Tibial nerve (tissue), 4 donors: ENCODE data around the gene AHNAK2. TPM values are rescaled to one million over a fixed set of nuclear protein-coding genes. Genes with fewer than 3 reads are reported as not detected.
"Not testable (repeated sequence)": the region's sequence is repeated elsewhere in the genome, so short reads cannot be mapped to it uniquely, and the experiment has no call there.

Experiments
- DNase-seq, 2 donors: peaks; one replicate each; pipeline ENCODE4 v3.0.0-alpha.2; 2019; ENCODE audit warnings: low spot score in 2 of 2
- H3K27ac ChIP-seq, 4 donors: fragments of 200-600 bp; sonication (generic) in 3 of 4; one replicate each; pipeline ENCODE4 v1.5.1; 2017 to 2019; ENCODE audit warnings: mild to moderate bottlenecking in 1 of 4
- H3K27me3 ChIP-seq, 2 donors: fragments of 200-600 bp; sonication (generic) in 1 of 2; one replicate each; pipeline versions ENCODE4 v1.5.1 to v1.6.0; 2017 to 2019
- H3K36me3 ChIP-seq, 3 donors: fragments of 200-600 bp; sonication (generic); one replicate each; pipeline ENCODE4 v1.5.1; 2018 to 2019
- H3K4me1 ChIP-seq, 4 donors: fragments of 200-600 bp; sonication (generic) in 3 of 4; one replicate each; pipeline ENCODE4 v1.5.1; 2017 to 2019
- H3K4me3 ChIP-seq, 4 donors: fragments of 200-600 bp; sonication (generic) in 3 of 4; one replicate each; pipeline ENCODE4 v1.5.1; 2017 to 2019; ENCODE audit warnings: mild to moderate bottlenecking in 1 of 4, moderate library complexity in 1 of 4
- H3K9me3 ChIP-seq, 4 donors: fragments of 200-600 bp; sonication (generic) in 3 of 4; one replicate each; pipeline ENCODE4 v1.5.1; 2017 to 2019
- EP300 ChIP-seq, 2 donors: sonication (generic); formaldehyde crosslinking; IDR thresholded peaks; one replicate each; pipeline ENCODE4 v1.6.1; 2017; ENCODE audit warnings: antibody characterized with exemption in 2 of 2, mild to moderate bottlenecking in 1 of 2
- POLR2A ChIP-seq, 2 donors: fragments of 450-650 bp; IDR thresholded peaks; one replicate each; pipeline ENCODE4 v1.6.1; 2017; ENCODE audit warnings: antibody characterized with exemption in 2 of 2, mild to moderate bottlenecking in 2 of 2, moderate library complexity in 2 of 2
- WGBS, 2 donors: methylation state at CpG; one replicate each; pipeline ENCODE4 v1.1.5; 2018; 5-methylcytosine and 5-hydroxymethylcytosine counted together
- total RNA-seq, 4 donors: library from RNA; depleted of rRNA; stranded (reverse); fragments of >200 nt; gene quantifications; one replicate each; pipeline ENCODE4 v1.1.0, GENCODE V29; 2016
- TF ChIP-seq, protein P1 (sequence below), 5 experiments: fragments of 200-600 bp in 3 of 5; fragments of 450-650 bp in 2 of 5; sonication (generic) in 3 of 5; IDR thresholded peaks; one replicate each; pipeline ENCODE4 v1.5.1; 2016 to 2019; ENCODE audit warnings: antibody characterized with exemption in 5 of 5, mild to moderate bottlenecking in 3 of 5, moderate library complexity in 2 of 5

AHNAK2 gene
- total RNA-seq, 4 donors from 2014 or later = 31.2 to 152 (median 118) TPM

DNA sequence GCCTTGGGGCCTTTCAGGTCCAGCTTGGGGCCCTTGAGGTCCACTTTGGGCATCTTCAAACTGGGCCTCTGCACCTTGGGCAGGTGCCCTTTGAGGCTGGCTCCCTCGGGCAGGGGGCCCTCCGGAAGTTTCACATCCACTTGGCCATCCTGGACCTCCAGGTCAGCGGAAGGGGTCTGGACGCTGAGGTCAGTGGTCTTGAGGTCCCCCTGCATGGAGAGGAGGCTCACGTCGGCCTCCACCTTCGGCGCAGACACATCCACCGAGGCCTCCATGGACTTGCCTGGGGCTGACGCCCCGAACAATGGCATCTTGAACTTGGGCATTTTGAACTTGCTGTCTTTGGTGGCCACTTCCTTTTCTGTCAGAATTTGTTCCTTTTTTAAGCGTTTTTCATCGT lies 25.1 kb downstream of the AHNAK2 start:
- no peaks in the 10 kb centered on the region for H3K9me3 ChIP-seq
- TF ChIP-seq POLR2A (IDR thresholded peaks at IDR 0.05) (no peak), EP300 (IDR thresholded peaks at IDR 0.05) (no peak)
- TF ChIP-seq, protein P1, sequence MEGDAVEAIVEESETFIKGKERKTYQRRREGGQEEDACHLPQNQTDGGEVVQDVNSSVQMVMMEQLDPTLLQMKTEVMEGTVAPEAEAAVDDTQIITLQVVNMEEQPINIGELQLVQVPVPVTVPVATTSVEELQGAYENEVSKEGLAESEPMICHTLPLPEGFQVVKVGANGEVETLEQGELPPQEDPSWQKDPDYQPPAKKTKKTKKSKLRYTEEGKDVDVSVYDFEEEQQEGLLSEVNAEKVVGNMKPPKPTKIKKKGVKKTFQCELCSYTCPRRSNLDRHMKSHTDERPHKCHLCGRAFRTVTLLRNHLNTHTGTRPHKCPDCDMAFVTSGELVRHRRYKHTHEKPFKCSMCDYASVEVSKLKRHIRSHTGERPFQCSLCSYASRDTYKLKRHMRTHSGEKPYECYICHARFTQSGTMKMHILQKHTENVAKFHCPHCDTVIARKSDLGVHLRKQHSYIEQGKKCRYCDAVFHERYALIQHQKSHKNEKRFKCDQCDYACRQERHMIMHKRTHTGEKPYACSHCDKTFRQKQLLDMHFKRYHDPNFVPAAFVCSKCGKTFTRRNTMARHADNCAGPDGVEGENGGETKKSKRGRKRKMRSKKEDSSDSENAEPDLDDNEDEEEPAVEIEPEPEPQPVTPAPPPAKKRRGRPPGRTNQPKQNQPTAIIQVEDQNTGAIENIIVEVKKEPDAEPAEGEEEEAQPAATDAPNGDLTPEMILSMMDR (IDR thresholded peaks at IDR 0.05) = no peak
- no peaks in the 10 kb centered on the region for H3K4me1 ChIP-seq
- peaks cover 0 to 49% (median 0%) of the 10 kb centered on the region in 3 donors for H3K36me3 ChIP-seq
- H3K27me3 ChIP-seq = peaks cover 0 to 5% of the 10 kb centered on the region in 2 donors
- DNase-seq = no peak
- H3K27ac ChIP-seq = no peak overlapping the region
- no peak overlapping the region for H3K4me3 ChIP-seq
- 82% methylated on average over 13 of the region's 13 CpGs for WGBS, 2 donors

DNA sequence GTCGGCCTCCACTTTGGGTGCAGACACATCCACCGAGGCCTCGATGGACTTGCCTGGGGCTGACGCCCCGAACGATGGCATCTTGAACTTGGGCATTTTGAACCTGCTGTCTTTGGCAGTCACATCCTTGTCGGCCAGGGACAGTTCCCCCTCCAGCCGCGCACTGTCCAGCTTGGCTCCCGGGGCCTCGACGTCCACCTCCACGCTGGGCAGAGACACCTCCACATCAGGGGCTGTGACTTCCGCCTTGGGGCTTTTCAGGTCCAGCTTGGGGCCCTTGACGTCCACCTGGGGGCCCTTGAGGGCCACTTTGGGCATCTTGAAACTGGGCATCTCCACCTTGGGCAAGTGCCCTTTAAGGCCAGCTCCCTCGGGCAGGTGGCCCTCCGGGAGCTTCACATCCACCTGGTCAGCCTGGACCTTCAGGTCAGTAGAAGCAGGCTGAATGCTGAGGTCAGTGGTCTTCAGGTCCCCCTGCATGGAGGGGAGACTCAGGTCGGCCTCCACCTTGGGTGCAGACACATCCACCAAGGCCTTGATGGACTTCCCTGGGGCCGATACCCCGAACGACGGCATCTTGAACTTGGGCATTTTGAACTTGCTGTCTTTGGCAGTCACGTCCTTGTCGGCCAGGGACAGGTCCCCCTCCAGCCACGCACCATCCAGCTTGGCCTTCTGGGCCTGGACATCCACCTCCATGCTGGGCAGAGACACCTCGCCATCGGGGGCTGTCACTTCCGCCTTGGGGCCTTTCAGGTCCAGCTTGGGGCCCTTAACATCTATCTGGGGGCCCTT lies 26.1 kb downstream of the AHNAK2 start:
- H3K36me3 ChIP-seq = peaks cover 0 to 55% (median 0%) of the 10 kb centered on the region in 3 donors
- WGBS, 2 donors = 91 to 92% methylated on average over 16 to 22 of the region's 28 CpGs
- H3K27me3 ChIP-seq, H3K9me3 ChIP-seq, H3K4me3 ChIP-seq, H3K4me1 ChIP-seq, DNase-seq, H3K27ac ChIP-seq: not testable (repeated sequence)

DNA sequence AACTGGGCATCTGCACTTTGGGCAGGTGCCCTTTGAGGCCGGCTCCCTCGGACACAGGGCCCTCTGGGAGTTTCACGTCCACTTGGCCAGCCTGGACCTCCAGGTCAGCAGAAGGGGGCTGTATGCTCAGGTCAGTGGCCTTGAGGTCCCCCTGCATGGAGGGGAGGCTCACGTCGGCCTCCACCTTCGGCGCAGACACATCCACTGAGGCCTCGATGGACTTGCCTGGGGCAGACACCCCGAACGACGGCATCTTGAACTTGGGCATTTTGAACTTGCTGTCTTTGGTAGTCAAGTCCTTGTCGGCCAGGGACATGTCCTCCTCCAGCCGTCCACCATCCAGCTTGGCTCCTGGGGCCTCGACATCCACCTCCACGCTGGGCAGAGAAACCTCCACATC lies 27.5 kb downstream of the AHNAK2 start:
- not testable (repeated sequence) for H3K27me3 ChIP-seq, DNase-seq, H3K27ac ChIP-seq, H3K4me3 ChIP-seq, H3K9me3 ChIP-seq, H3K4me1 ChIP-seq
- WGBS, 2 donors = 100% methylated on average over 1 to 2 of the region's 15 CpGs
- H3K36me3 ChIP-seq = peaks cover 0 to 54% (median 0%) of the 10 kb centered on the region in 3 donors

DNA sequence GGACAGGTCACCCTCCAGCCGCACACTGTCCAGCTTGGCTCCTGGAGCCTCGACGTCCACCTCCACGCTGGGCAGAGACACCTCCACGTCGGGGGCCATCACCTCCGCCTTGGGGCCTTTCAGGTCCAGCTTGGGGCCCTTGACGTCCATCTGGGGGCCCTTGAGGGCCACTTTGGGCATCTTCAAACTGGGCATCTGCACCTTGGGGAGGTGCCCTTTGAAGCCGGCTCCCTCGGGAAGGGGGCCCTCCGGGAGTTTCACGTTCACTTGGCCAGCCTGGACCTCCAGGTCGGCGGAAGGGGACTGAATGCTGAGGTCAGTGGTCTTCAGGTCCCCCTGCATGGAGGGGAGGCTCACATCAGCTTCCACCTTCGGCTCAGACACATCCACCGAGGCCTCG lies 28.2 kb downstream of the AHNAK2 start:
- DNase-seq = no peak
- Histone ChIP-seq H3K4me3 (no peak overlapping the region), H3K27me3 (no peaks in the 10 kb centered on the region), H3K4me1 (no peaks in the 10 kb centered on the region), H3K9me3 (no peaks in the 10 kb centered on the region), H3K36me3 (peaks cover 0 to 56% (median 0%) of the 10 kb centered on the region in 3 donors), H3K27ac (no peak overlapping the region)
- TF ChIP-seq EP300 (IDR thresholded peaks at IDR 0.05) (no peak), POLR2A (IDR thresholded peaks at IDR 0.05) (no peak)
- TF ChIP-seq, protein P1 (IDR thresholded peaks at IDR 0.05) = no peak
- WGBS, 2 donors = 95% methylated on average over 12 of the region's 17 CpGs; no CpG with 5 or more reads in 1 of the 2 donors

DNA sequence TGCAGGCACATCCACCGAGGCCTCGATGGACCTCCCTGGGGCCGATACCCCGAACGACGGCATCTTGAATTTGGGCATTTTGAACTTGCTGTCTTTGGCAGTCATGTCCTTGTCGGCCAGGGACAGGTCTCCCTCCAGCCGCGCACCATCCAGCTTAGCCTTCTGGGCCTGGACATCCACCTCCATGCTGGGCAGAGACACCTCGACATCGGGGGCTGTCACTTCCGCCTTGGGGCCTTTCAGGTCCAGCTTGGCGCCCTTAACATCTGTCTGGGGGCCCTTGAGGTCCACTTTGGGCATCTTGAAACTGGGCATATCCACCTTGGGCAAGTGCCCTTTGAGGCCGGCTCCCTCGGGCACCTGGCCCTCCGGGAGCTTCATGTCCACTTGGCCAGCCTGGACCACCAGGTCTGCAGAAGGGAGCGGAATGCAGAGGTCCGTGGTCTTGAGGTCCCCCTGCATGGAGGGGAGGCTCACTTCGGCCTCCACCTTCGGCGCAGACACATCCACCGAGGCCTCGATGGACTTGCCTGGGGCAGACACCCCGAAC lies 28.7 kb downstream of the AHNAK2 start:
- DNase-seq, H3K9me3 ChIP-seq, H3K4me3 ChIP-seq, H3K27ac ChIP-seq, H3K27me3 ChIP-seq, H3K4me1 ChIP-seq: not testable (repeated sequence)
- peaks cover 0 to 56% (median 0%) of the 10 kb centered on the region in 3 donors for H3K36me3 ChIP-seq
- whole genome bisulfite sequencing, 2 donors = 94% methylated on average over 15 of the region's 24 CpGs; no CpG with 5 or more reads in 1 of the 2 donors

DNA sequence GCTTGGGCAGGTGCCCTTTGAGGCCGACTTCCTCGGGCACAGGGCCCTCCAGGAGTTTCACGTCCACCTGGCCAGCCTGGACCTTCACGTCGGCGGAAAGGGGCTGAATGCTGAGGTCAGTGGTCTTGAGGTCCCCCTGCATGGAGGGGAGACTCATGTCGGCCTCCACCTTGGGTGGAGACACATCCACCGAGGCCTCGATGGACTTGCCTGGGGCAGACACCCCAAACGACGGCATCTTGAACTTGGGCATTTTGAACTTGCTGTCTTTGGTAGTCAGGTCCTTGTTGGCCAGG lies 29.5 kb downstream of the AHNAK2 start:
- Histone ChIP-seq H3K27me3 (no peaks in the 10 kb centered on the region), H3K36me3 (peaks cover 0 to 57% (median 0%) of the 10 kb centered on the region in 3 donors), H3K27ac (no peak overlapping the region), H3K4me1 (no peaks in the 10 kb centered on the region), H3K4me3 (no peak overlapping the region), H3K9me3 (no peaks in the 10 kb centered on the region)
- WGBS, 2 donors = 86 to 92% methylated on average over 6 to 9 of the region's 11 CpGs
- no peak for DNase-seq
- TF ChIP-seq, protein P1 (IDR thresholded peaks at IDR 0.05) = no peak
- no peak for TF ChIP-seq POLR2A (IDR thresholded peaks at IDR 0.05)
- no peak for TF ChIP-seq EP300 (IDR thresholded peaks at IDR 0.05)

DNA sequence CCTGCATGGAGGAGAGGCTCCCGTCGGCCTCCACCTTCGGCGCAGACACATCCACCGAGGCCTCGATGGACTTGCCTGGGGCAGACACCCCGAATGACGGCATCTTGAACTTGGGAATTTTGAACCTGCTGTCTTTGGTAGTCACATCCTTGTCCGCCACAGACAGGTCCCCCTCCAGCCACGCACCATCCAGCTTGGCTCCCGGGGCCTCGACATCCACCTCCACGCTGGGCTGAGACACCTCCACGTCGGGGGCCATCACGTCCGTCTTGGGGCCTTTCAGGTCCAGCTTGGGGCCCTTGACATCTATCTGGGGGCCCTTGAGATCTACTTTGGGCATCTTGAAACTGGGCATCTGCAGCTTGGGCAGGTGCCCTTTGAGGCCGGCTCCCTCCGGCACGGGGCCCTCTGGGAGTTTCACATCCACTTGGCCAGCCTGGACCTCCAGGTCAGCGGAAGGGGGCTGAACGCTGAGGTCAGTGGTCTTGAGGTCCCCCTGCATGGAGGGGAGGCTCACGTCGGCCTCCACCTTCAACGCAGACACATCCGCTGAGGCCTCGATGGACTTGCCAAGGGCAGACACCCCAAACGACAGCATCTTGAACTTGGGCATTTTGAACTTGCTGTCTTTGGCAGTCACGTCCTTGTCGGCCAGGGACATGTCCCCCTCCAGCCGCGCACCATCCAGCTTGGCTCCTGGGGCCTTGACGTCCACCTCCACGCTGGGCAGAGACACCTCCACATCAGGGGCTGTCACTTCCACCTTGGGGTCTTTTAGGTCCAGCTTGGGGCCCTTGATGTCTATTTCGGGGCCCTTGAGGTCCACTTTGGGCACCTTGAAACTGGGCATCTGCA lies 30.1 kb downstream of the AHNAK2 start:
- not testable (repeated sequence) for H3K27me3 ChIP-seq, DNase-seq, H3K4me3 ChIP-seq, H3K4me1 ChIP-seq, H3K27ac ChIP-seq, H3K9me3 ChIP-seq
- peaks cover 0 to 57% (median 0%) of the 10 kb centered on the region in 3 donors for H3K36me3 ChIP-seq
- 90 to 93% methylated on average over 27 to 35 of the region's 35 CpGs for whole genome bisulfite sequencing, 2 donors

DNA sequence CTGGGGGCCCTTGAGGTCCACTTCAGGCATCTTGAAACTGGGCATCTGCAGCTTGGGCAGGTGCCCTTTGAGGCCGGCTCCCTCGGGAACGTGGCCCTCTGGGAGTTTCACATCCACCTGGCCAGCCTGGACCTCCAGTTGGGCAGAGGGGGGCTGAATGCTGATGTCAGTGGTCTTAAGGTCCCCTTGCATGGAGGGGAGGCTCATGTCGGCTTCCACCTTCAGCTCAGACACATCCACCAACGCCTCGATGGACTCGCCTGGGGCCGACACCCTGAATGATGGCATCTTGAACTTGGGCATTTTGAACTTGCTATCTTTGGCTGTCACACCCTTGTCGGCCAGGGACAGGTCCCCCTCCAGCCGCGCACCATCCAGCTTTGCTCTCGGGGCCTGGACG lies 31.0 kb downstream of the AHNAK2 start:
- not testable (repeated sequence) for H3K9me3 ChIP-seq, H3K4me3 ChIP-seq, H3K27me3 ChIP-seq, DNase-seq, H3K4me1 ChIP-seq, H3K27ac ChIP-seq
- 90 to 93% methylated on average over 10 to 13 of the region's 13 CpGs for WGBS, 2 donors
- peaks cover 0 to 63% (median 0%) of the 10 kb centered on the region in 3 donors for H3K36me3 ChIP-seq
